ENCODE data around the gene ARSD. TPM values are rescaled to one million over a fixed set of nuclear protein-coding genes. Genes with fewer than 3 reads are reported as not detected.
A peak's percentile ranks its signal among the peaks of the same experiment; 100 is the strongest.

The ARSD gene
- total and polyA plus RNA-seq, 2 of the 13 experiments (the other 11 are each of a cell fraction or from before 2014, with no cell fraction given) = 4.8 to 6.8 TPM

DNA sequence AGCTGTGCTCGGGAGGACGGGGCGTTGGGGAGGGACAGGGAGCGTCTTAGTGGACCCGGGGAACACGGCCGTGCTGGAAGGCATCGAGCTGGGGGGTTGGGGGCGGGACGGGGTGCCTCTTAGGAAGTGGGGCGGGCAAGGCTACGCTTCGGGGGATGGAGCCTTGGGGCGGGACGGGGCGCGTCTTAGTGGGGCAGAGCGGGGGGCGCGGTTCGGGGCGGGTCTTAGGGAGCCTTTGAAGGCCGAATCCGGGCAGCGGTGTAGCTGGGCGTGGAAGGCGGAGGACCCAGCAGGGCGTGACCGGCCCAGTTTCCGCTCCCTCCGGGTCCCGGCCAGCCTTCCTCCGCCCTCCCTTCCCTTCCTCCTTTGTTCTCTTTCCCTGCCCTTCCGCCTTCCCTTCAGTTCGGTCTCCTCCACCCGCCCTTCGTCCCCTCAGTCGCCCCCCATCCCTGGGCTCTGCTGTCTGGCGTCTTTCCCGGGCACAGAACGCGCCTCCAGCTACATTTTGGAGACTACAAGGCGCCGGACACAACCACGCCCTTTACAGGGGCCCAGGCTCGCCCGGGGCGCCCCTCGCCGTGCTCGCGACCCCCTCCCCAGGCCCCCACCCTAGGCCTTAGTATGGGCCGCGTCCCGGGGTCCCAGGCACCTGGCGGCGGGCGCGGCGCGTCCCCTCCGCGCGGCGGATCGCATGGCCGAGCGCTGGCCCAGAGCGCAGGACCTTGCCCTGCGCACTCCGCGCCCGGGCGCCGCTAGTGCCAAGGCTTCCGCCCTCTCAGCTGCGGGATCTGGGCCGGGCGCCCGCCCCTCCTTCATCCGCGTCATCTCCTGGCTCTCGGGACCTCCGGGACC is at the start of gene ARSD (continued):
- TF ChIP-seq, protein P1, sequence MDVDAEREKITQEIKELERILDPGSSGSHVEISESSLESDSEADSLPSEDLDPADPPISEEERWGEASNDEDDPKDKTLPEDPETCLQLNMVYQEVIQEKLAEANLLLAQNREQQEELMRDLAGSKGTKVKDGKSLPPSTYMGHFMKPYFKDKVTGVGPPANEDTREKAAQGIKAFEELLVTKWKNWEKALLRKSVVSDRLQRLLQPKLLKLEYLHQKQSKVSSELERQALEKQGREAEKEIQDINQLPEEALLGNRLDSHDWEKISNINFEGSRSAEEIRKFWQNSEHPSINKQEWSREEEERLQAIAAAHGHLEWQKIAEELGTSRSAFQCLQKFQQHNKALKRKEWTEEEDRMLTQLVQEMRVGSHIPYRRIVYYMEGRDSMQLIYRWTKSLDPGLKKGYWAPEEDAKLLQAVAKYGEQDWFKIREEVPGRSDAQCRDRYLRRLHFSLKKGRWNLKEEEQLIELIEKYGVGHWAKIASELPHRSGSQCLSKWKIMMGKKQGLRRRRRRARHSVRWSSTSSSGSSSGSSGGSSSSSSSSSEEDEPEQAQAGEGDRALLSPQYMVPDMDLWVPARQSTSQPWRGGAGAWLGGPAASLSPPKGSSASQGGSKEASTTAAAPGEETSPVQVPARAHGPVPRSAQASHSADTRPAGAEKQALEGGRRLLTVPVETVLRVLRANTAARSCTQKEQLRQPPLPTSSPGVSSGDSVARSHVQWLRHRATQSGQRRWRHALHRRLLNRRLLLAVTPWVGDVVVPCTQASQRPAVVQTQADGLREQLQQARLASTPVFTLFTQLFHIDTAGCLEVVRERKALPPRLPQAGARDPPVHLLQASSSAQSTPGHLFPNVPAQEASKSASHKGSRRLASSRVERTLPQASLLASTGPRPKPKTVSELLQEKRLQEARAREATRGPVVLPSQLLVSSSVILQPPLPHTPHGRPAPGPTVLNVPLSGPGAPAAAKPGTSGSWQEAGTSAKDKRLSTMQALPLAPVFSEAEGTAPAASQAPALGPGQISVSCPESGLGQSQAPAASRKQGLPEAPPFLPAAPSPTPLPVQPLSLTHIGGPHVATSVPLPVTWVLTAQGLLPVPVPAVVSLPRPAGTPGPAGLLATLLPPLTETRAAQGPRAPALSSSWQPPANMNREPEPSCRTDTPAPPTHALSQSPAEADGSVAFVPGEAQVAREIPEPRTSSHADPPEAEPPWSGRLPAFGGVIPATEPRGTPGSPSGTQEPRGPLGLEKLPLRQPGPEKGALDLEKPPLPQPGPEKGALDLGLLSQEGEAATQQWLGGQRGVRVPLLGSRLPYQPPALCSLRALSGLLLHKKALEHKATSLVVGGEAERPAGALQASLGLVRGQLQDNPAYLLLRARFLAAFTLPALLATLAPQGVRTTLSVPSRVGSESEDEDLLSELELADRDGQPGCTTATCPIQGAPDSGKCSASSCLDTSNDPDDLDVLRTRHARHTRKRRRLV (CRISPR knock-in tag; IDR thresholded peaks at IDR 0.05) = no peak
- TF ChIP-seq ZKSCAN8 (CRISPR knock-in tag; IDR thresholded peaks at IDR 0.05; ENCODE audit: borderline replicate concordance) (no peak), ZBTB8A (CRISPR knock-in tag; IDR thresholded peaks at IDR 0.05; ENCODE audit: borderline replicate concordance, low read depth) (no peak), AFF4 (CRISPR knock-in tag; IDR thresholded peaks at IDR 0.05) (no peak), PHF5A (CRISPR knock-in tag; IDR thresholded peaks at IDR 0.05; ENCODE audit: low read depth, unreplicated experiment) (no peak), HNRNPL (IDR thresholded peaks at IDR 0.05; ENCODE audit: low read depth, low read length) (no peak), KLF16 (CRISPR knock-in tag; IDR thresholded peaks at IDR 0.05) (no peak), TCF7 (IDR thresholded peaks at IDR 0.05; ENCODE audit: low read depth) (0 out of 2 replicates have a peak, but pooled peaks have one; percentile 14), ZSCAN5A (CRISPR knock-in tag; IDR thresholded peaks at IDR 0.05; ENCODE audit: borderline replicate concordance) (peak; percentile 38; the same call in 1 of the 2 replicates), ZMYM4 (CRISPR knock-in tag; IDR thresholded peaks at IDR 0.05) (no peak), SP5 (CRISPR knock-in tag; IDR thresholded peaks at IDR 0.05; ENCODE audit: borderline replicate concordance, low read depth) (peak; percentile 64; the same call in 1 of the 2 replicates), HNRNPK (IDR thresholded peaks at IDR 0.05; ENCODE audit: low read depth, low read length, poor library complexity, severe bottlenecking) (peak; percentile 13), SP4 (CRISPR knock-in tag; IDR thresholded peaks at IDR 0.05) (no peak), SALL2 (CRISPR knock-in tag; IDR thresholded peaks at IDR 0.05) (no peak)
- TF ChIP-seq, protein P2, sequence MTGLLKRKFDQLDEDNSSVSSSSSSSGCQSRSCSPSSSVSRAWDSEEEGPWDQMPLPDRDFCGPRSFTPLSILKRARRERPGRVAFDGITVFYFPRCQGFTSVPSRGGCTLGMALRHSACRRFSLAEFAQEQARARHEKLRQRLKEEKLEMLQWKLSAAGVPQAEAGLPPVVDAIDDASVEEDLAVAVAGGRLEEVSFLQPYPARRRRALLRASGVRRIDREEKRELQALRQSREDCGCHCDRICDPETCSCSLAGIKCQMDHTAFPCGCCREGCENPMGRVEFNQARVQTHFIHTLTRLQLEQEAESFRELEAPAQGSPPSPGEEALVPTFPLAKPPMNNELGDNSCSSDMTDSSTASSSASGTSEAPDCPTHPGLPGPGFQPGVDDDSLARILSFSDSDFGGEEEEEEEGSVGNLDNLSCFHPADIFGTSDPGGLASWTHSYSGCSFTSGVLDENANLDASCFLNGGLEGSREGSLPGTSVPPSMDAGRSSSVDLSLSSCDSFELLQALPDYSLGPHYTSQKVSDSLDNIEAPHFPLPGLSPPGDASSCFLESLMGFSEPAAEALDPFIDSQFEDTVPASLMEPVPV (CRISPR knock-in tag; IDR thresholded peaks at IDR 0.05) = no peak
